ENCODE data around the gene NOA1. TPM values are rescaled to one million over a fixed set of nuclear protein-coding genes. Genes with fewer than 3 reads are reported as not detected.

NOA1 gene
- polyA plus RNA-seq, 3 donors: 10.4 to 12.6 (median 11.5) TPM

GRCh38 chr4:56914336-56914735 lies 63.1 kb downstream of the NOA1 start:
- Mint-ChIP-seq H3K4me3 (no peak overlapping the region), H3K9me3 (no peaks in the 10 kb centered on the region), H3K36me3 (peaks cover 20 to 47% of the 10 kb centered on the region in 2 donors), H3K27me3 (ENCODE audit: low read depth in 3 of 3) (no peaks in the 10 kb centered on the region), H3K27ac (no peak overlapping the region), H3K4me1 (peaks cover 39% of the 10 kb centered on the region)
- Histone ChIP-seq H3K4me3 (replicated peaks in 1 of 3; ENCODE audit: low read depth in 2 of 3, low read length in 3 of 3) (no peak overlapping the region), H3K36me3 (replicated peaks in 1 of 2; ENCODE audit: control insufficient read depth in 1 of 2, insufficient read depth in 2 of 2, low read length in 2 of 2) (peaks cover 6 to 57% of the 10 kb centered on the region in 2 donors), H4K20me1 (ENCODE audit: insufficient read depth, low read length) (peaks cover 76% of the 10 kb centered on the region), H2AFZ (ENCODE audit: insufficient read depth, low read depth, low read length, poor library complexity, severe bottlenecking) (no peak overlapping the region), H3K79me2 (ENCODE audit: insufficient read depth, low read length) (peaks cover 100% of the 10 kb centered on the region), H3K4me1 (ENCODE audit: control insufficient read depth in 1 of 2, insufficient read depth in 2 of 2, low read length in 2 of 2) (peaks cover 18 to 24% of the 10 kb centered on the region in 2 donors), H3K27ac (ENCODE audit: low read depth in 1 of 2, low read length in 2 of 2) (no peak overlapping the region), H3K4me2 (replicated peaks; ENCODE audit: extremely low read depth, low read length, poor library complexity, severe bottlenecking) (no peak overlapping the region), H3K9ac (ENCODE audit: insufficient read depth, low read length, poor library complexity, severe bottlenecking) (no peak overlapping the region), H3K9me3 (replicated peaks in 1 of 2; ENCODE audit: control insufficient read depth in 1 of 2, insufficient read depth in 1 of 2, low read length in 2 of 2) (no peaks in the 10 kb centered on the region), H3K27me3 (ENCODE audit: control insufficient read depth in 2 of 2, insufficient read depth in 2 of 2, low read length in 2 of 2) (no peaks in the 10 kb centered on the region)
- no peak for DNase-seq
- TF ChIP-seq CTCF (IDR thresholded peaks at IDR 0.05): no peak
- WGBS (ENCODE audit: insufficient coverage): no CpG with 5 or more reads among the region's 3 CpGs
- intact Hi-C loops (cut with micrococcal nuclease): no loop called here

Small RNA genes lying within 50 kb of the gene (small RNA-seq; reads per million reads assigned to genes)
- gene RNU6-998P (ENCODE audit: insufficient read length, low read depth): not detected

Other genes with a start within 250 kb of the NOA1 start
- gene SPINK2, start 155.9 kb downstream of the NOA1 start, polyA plus RNA-seq: not detected
- gene REST, start 69.7 kb downstream of the NOA1 start, polyA plus RNA-seq: 10 to 100 TPM in 2 of 3 donors, 1 to 10 TPM in 1; 6.3 to 71.2 (median 44.2) TPM
- 10 to 100 TPM; 29.0 to 42.1 (median 36.1) TPM for gene POLR2B, start 1.3 kb upstream of the NOA1 start, polyA plus RNA-seq
- 10 to 100 TPM; 23.1 to 53.1 (median 46.9) TPM for gene IGFBP7, start 132.8 kb upstream of the NOA1 start, polyA plus RNA-seq

All from CD14-positive monocyte (primary cell).